Stimulated activated naive CD8-positive, alpha-beta T cell treated with anti-CD3 and anti-CD28 coated beads, Interleukin-15, Interleukin-2, amounts not matched to agents 100 ng/mL and 50 ng/mL, for 24 hours (primary cell): Measurements from ENCODE around the gene PRODH.
"Not testable (repeated sequence)": the region's sequence is repeated elsewhere in the genome, so short reads cannot be mapped to it uniquely, and the experiment has no call there.

ENCODE experiments used
- H3K27ac Mint-ChIP-seq: one replicate; pipeline ENCODE4 v1.8.0; 2021; ENCODE audit warnings: mild to moderate bottlenecking, mixed read lengths
- H3K27me3 Mint-ChIP-seq: one replicate; pipeline ENCODE4 v1.8.0; 2021; ENCODE audit warnings: mixed read lengths
- H3K36me3 Mint-ChIP-seq: one replicate; pipeline ENCODE4 v1.8.0; 2021; ENCODE audit warnings: low read depth, mixed read lengths
- H3K4me1 Mint-ChIP-seq: one replicate; pipeline ENCODE4 v1.8.0; 2021; ENCODE audit warnings: low read depth, mixed read lengths
- H3K4me3 Mint-ChIP-seq: one replicate; pipeline ENCODE4 v1.8.0; 2021; ENCODE audit warnings: mild to moderate bottlenecking, mixed read lengths
- H3K9me3 Mint-ChIP-seq: one replicate; pipeline ENCODE4 v1.8.0; 2021; ENCODE audit warnings: mixed read lengths

The PRODH gene

DNA sequence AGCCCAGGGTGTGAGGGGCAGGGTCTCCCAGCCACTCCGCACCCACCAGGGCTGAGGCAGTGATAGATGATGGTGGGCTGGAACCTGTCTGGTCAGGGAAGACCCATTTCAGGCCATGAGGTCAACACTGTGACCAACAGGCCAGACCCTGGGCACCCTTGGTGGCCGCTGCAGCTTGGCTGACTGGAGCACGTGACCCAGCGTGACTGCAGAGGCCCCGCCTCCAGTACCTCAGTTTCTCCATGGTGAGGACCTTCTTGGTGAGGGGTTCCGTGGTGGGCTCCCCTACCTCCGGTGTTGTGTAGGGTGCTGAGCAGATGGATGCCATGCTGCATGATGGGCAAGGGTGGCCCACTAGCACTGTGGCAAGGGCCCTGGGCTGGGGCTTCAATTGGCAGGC is 35.9 kb upstream of the PRODH start:
- H3K36me3 Mint-ChIP-seq, H3K4me3 Mint-ChIP-seq, H3K27ac Mint-ChIP-seq, H3K9me3 Mint-ChIP-seq: not testable (repeated sequence)
- H3K27me3 Mint-ChIP-seq: peaks cover 16% of the 10 kb centered on the region
- H3K4me1 Mint-ChIP-seq: peaks cover 11% of the 10 kb centered on the region

DNA sequence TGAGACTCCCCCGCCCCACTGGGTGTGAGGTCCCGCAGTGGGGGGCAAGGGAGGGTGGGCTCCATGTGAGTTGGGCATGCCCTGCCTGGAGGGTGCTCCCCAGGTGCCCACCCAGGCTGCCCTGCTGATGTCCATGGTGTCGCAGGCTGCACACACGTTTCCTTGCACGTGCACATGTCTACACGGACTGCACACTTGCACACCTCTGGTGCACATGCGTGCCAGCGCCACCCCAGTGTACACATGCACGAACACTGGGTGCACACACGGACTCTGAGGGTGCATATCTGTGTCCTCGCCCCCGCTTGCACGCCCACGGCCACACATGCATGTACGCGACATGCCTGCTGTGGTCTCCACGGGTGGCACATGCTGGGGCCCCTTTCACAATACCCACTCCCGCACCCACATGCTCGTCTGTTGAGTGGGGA is 35.2 kb upstream of the PRODH start:
- peaks cover 16% of the 10 kb centered on the region for H3K27me3 Mint-ChIP-seq
- H3K9me3 Mint-ChIP-seq: no peaks in the 10 kb centered on the region
- no peak overlapping the region for H3K27ac Mint-ChIP-seq
- no peaks in the 10 kb centered on the region for H3K36me3 Mint-ChIP-seq
- peak overlapping the region; percentile 47 for H3K4me3 Mint-ChIP-seq
- peaks cover 8% of the 10 kb centered on the region for H3K4me1 Mint-ChIP-seq

DNA sequence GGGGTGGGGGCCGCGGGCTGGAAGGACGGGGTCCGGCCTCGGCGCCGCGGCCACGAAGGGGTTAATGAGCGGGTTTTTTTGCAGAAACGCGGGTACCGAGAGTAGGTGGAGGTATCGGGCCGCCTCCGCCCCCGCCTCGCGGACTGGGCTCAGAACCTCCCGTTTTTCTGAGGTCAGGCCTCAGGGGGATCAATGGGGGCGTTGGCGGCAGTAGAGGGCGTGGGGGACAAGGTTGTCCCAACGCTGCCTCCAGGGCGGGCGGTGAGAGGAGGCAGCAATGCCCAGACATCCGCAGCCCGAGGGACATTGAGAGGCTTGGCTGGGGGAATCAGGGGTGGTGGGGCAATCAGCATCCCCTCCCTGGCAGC is 34.8 kb upstream of the PRODH start:
- peaks cover 7% of the 10 kb centered on the region for H3K4me1 Mint-ChIP-seq
- peaks cover 16% of the 10 kb centered on the region for H3K27me3 Mint-ChIP-seq
- H3K27ac Mint-ChIP-seq: no peak overlapping the region
- H3K36me3 Mint-ChIP-seq: no peaks in the 10 kb centered on the region
- H3K4me3 Mint-ChIP-seq: peak overlapping the region; percentile 32
- no peaks in the 10 kb centered on the region for H3K9me3 Mint-ChIP-seq

- Mint-ChIP-seq H3K9me3 (no peaks in the 10 kb centered on the region), H3K4me1 (peaks cover 2% of the 10 kb centered on the region), H3K27me3 (peaks cover 16% of the 10 kb centered on the region), H3K36me3 (no peaks in the 10 kb centered on the region), H3K27ac (no peak overlapping the region), H3K4me3 (no peak overlapping the region)
Observed at GRCh38 chr22:18970176-18970947, 34.3 kb upstream of the PRODH start.

DNA sequence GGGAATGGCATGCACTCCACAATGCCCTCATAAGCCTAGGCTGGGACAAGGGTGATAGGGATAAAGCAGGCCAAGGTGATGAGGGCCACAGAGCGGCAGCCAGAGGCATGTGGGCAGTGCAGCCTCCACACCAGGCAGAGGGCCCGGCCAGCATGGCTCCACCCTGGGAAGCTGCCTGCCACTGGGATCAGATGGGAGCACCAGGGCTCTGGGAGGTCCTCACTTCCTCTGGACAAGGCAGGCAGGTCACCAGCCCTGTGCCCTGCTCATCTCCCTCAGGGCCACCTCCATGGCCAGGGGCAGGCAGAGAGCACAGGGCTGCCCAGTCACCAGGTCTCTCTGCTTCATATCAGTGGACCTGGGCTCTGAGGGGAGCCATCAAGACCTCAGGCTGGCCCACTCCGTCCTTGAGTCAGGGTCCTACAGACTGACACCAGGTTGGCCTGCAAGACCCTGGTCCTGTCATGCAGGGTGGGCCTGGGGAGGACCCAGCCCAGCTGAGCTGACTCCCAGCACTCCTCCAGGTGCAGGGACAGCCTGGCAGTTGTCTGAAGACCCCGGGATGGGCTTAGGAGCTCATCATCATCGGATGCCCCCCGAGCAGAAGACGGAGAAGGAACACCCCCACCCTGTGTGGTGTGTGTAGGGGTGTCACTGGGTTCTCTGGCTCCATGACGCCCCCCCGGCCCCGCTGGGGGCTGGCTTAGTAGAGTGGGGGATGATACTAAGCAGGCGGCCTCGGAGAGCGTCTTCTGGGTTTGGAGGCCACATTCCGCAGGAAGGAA is 33.3 kb upstream of the PRODH start:
- peaks cover 15% of the 10 kb centered on the region for H3K27me3 Mint-ChIP-seq
- not testable (repeated sequence) for H3K4me1 Mint-ChIP-seq, H3K4me3 Mint-ChIP-seq, H3K9me3 Mint-ChIP-seq, H3K27ac Mint-ChIP-seq, H3K36me3 Mint-ChIP-seq

DNA sequence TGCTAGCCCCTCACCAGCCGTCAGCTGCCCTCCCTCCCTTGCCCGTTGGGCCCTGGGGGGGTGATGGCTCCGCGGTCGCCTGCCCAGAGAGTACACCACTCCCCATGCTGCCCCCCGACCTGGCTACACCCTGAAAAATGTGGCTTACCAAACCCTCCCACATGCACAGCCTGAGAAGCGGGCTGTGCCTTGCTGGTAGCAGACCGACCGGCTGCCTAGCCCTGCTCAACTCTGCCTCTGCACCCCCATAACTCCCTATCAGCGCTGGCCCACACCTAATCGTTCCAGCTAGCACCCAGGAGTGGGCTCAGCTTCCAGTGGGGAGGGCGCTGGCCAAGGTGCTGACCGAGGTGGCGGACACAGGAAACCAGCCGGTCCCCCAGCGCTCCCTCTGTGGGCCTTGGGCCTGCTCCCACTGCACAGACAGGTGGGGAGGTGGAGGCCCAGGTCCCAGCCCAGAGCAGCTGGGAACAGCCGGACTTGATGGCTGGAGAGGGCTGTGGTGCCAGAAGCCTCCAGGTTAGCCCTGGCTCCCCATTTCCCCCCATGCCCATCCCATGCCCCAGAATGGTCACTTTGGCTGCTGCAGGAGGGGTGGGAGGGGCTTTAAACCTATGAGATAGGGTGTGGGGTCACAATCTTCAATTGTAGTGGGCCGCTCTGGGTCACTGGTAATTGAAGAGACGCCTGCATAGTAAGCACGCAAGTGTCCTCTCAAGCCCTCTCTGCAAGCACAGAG is 32.1 kb upstream of the PRODH start:
- Mint-ChIP-seq H3K4me1 (no peaks in the 10 kb centered on the region), H3K27ac (no peak overlapping the region), H3K9me3 (no peaks in the 10 kb centered on the region), H3K4me3 (no peak overlapping the region), H3K36me3 (no peaks in the 10 kb centered on the region), H3K27me3 (peaks cover 9% of the 10 kb centered on the region)

DNA sequence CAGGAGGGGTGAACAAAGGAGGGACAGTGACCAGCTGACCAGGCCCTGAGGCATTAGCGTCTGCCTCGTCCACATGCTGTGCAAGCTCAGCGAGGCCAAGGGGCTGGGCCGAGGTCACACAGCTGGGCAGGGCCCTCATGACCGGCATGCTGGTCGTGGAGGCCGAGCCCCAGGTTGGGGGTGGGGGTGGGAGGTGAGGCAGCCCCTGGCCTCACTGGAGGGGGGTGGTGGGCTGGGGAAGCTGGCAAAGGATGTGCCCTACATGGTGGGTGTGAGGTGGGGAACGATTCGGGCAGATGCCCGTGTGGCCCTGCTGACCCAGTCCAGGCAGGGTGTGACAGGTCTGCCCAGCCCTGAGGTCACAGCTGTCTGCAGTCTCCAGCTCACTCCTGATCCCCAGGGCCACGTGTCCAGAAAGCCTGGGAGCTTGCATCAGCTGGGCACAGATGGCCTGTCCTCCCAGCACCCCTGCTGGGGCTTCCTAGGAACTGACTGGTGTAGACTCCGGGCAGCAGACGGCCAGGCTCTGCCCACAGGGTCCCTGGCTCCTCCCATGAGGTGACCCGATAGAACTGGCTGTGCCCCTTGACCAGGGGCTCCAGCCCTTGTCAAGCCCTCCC is 31.4 kb upstream of the PRODH start:
- H3K4me3 Mint-ChIP-seq, H3K27ac Mint-ChIP-seq, H3K27me3 Mint-ChIP-seq, H3K4me1 Mint-ChIP-seq, H3K9me3 Mint-ChIP-seq, H3K36me3 Mint-ChIP-seq: not testable (repeated sequence)

- no peaks in the 10 kb centered on the region for H3K9me3 Mint-ChIP-seq
- no peaks in the 10 kb centered on the region for H3K36me3 Mint-ChIP-seq
- no peaks in the 10 kb centered on the region for H3K4me1 Mint-ChIP-seq
- H3K27me3 Mint-ChIP-seq: peaks cover 7% of the 10 kb centered on the region
- H3K27ac Mint-ChIP-seq: no peak overlapping the region
- H3K4me3 Mint-ChIP-seq: no peak overlapping the region
Observed at GRCh38 chr22:18966748-18967147, 30.7 kb upstream of the PRODH start.

DNA sequence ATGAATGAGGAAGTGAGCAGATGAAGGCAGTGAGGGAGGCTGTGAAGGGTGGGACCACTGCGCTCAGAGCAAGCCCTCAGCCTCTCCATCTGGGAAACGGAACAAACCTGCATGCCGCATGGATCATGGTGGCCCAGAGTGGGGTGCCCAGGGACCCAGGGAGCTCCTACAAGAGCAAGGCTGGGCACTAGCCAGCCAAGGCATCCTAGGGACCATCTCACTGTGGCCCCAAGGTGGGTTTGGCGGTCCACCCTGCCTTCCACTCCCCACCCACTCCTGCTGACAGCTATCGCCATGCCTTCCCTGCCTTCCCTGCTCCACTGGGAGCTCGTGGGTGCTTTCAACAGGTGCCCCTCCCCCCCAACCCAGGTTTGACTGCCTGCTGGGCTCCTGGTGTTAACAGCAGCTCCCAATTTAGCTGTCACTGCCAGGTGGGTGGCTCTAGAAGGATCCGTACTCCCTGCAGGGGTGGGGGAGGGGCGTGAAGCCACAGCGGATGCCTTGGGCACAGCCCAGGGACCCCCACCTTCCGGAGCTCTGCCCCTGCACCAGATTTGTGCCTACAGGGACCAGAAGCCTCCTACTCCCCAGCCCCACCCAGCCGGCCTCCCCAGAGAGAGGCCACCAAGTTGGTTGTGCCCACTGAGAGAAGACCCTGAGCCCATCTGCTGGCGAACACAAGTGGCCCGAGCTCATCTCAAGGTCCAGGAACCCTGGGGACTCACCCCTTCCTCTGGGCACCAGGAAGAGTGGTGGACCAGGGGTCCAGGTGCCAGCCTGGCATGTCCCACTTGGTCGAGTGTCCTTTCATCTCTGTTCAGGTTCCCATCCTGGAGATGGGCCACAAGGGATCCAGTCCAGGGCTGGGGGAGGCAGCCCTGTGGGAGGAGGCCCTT is 29.7 kb upstream of the PRODH start:
- H3K9me3 Mint-ChIP-seq: no peaks in the 10 kb centered on the region
- H3K4me3 Mint-ChIP-seq: no peak overlapping the region
- no peak overlapping the region for H3K27ac Mint-ChIP-seq
- peaks cover 4% of the 10 kb centered on the region for H3K27me3 Mint-ChIP-seq
- H3K4me1 Mint-ChIP-seq: no peaks in the 10 kb centered on the region
- H3K36me3 Mint-ChIP-seq: no peaks in the 10 kb centered on the region

DNA sequence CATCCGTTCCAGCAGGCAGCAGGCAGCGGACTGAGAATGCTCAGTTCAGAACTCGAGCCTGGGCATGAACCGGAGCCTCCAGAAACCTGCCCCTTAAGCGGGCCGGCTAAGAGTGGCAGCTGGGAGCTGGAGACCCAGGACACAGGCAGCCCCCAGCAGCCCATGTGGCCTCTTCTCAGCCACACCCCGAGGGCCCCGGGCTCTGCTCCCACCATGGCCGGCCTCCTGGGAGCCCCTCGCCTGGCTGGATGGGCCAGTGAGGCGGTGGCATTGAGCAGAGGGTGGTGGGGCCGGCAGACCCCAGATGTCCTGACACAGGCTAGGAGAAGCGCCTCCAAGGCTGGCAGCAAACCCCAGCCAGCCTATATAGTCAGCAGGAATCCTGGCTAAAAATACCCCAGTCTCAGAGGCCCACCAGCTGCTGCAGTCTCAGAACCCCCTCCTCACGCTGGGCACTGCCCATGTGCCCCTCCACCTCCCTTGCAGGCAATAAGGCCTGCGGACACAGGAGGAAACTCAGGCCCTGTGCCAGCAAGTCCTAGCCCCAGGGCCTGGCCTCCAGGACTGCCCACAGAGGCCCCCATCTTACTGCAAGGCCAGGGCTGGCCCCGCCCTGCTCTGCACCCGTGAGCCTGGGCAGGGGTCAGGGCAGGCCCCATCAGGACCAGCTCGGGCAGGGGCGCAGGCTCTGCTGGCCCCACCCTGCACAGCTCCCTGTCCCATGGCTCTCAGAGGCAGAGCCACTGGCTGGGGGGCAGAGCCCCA is 28.6 kb upstream of the PRODH start:
- not testable (repeated sequence) for H3K27me3 Mint-ChIP-seq, H3K4me3 Mint-ChIP-seq, H3K9me3 Mint-ChIP-seq, H3K4me1 Mint-ChIP-seq, H3K36me3 Mint-ChIP-seq, H3K27ac Mint-ChIP-seq

GRCh38 chr22:18964051-18964450 is 28.0 kb upstream of the PRODH start:
- H3K9me3 Mint-ChIP-seq, H3K4me1 Mint-ChIP-seq, H3K27me3 Mint-ChIP-seq, H3K36me3 Mint-ChIP-seq, H3K27ac Mint-ChIP-seq, H3K4me3 Mint-ChIP-seq: not testable (repeated sequence)

GRCh38 chr22:18962308-18962635 is 26.2 kb upstream of the PRODH start:
- Mint-ChIP-seq H3K4me1 (no peaks in the 10 kb centered on the region), H3K36me3 (no peaks in the 10 kb centered on the region), H3K27ac (no peak overlapping the region), H3K27me3 (no peaks in the 10 kb centered on the region), H3K4me3 (no peak overlapping the region), H3K9me3 (no peaks in the 10 kb centered on the region)

- not testable (repeated sequence) for H3K27ac Mint-ChIP-seq, H3K36me3 Mint-ChIP-seq, H3K27me3 Mint-ChIP-seq, H3K9me3 Mint-ChIP-seq, H3K4me3 Mint-ChIP-seq, H3K4me1 Mint-ChIP-seq
Observed at GRCh38 chr22:18961632-18962307, 25.7 kb upstream of the PRODH start.
